HG03558 (cell line): ENCODE measurements around the gene AGPAT4.

Experiments used
- ATAC-seq: cut with Tn5 transposase; IDR thresholded peaks from one replicate; pipeline ENCODE4 v1.9.1; 2021; ENCODE audit warnings: moderate number of reproducible peaks; ENCODE audit not compliant: unreplicated experiment; ENCODE audit errors: extremely low read depth

Gene AGPAT4

GRCh38 chr6:161150136-161150535 is 123.7 kb downstream of the AGPAT4 start:
- ATAC-seq = no peak

- no peak for ATAC-seq
Observed at GRCh38 chr6:161143663-161144430, 130.0 kb downstream of the AGPAT4 start.

DNA sequence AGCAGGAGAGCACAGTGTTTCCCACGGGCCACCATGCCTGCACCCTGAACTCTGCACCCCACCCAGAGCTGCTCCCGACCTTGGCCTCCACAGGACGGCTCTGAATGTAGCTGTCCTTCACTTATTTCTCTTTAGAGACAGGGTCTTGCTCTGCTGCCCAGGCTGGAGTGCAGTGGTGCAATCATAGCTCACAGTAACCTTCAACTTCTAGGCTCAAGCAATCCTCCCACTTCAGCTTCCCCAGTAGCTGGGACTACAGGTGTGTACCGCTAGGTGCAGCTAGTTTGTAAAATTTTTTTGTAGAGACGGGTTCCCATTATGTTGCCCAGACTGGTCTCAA is 130.9 kb downstream of the AGPAT4 start:
- ATAC-seq = no peak

GRCh38 chr6:161141173-161141572 is 132.7 kb downstream of the AGPAT4 start:
- ATAC-seq = no peak

GRCh38 chr6:161140554-161140875 is 133.3 kb downstream of the AGPAT4 start:
- no peak for ATAC-seq

DNA sequence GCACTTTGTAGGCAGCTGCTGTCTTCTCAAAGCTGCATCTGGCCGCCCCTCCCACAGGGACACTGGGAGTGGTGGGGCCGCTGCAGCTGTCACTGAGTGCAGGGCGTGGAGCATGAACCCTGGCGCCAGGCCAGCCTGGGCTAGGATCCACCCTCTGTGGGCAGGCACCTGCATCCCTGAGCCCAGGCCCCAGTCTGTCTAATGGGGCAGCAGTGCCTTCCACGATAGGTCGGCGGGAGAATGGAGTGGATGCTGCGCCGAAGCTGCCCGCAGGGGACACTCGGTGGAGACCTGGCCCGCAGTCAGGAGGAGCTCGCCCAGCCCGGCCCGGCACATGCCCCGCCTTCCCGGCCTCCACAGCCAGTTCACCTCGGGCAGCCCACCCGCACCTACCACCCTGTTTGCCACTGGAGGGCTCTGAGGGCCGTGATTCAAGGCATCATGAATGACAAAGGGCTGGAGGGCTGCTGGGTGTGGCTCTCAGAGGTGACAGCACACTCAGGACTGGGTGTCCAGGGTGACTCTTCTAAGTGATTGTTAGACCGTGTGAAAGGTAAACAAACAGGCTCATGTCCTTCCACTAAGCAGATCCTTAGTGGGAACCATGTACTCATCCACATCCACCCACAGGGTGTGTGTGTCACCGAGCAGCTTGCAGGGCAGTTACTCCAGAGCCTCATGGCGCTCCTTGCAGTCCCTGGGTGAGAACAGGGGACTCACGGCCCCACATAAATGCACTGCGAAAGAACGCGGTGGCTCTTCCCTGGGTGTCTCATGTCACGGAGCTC is 133.9 kb downstream of the AGPAT4 start:
- ATAC-seq = no peak

DNA sequence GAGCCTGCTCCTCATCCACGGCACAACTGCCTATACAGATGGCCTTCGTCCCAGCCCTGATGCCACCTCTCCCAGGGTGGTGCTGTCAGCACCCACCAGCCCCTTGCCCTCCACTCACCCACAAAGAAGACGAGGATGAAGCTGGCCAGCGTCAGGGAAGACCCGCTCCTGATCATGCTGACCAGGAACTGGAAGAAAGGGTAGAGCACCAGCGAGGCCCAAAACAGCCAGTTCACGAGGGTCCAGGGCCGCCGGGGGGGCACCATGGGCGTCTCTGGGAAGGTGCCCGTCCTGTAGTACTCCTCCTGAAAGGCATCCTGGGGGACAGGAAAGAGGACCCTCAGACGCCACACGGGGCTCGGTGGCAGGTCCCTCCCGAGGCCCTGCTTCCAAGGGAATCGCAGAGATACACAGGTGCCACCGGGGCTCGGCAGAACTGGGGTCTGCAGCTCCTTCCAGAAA is 134.5 kb downstream of the AGPAT4 start:
- no peak for ATAC-seq

DNA sequence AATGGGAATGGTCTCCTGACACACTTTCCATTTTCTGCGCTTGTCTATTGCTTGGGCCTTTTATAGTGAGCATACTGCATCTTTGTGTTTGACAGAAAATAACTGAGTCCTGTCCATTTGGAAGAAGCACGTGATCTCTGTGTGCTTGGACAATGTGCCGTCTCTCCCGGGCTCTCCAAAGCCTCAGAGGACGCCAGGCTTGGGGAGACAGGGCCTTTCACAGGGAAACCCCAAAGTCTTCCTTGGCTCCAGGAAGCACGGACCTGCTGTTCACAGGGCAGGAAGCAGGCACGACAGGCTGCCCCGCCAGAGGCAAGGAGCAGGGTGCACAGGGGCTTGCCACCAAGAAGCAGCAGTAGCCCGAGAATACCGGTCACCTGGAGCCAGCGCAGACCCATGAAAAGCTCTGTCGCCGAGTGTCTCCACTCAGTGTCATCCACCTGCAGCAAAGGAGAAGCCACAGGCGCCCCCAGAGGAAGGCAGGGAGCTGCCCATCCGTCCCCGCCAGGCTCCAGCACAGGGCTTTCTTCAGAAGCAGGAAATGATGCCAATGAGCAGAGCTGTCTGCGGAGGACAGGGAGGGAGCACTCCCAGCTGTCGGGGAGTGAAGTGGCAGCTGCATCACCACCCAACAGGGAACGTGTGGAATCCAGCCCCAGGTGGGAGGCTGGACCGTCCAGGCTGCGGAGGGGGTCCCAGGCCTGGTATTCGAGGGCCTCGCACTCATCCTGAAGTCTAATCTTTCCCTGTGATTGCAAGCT is 135.1 kb downstream of the AGPAT4 start:
- ATAC-seq = no peak

DNA sequence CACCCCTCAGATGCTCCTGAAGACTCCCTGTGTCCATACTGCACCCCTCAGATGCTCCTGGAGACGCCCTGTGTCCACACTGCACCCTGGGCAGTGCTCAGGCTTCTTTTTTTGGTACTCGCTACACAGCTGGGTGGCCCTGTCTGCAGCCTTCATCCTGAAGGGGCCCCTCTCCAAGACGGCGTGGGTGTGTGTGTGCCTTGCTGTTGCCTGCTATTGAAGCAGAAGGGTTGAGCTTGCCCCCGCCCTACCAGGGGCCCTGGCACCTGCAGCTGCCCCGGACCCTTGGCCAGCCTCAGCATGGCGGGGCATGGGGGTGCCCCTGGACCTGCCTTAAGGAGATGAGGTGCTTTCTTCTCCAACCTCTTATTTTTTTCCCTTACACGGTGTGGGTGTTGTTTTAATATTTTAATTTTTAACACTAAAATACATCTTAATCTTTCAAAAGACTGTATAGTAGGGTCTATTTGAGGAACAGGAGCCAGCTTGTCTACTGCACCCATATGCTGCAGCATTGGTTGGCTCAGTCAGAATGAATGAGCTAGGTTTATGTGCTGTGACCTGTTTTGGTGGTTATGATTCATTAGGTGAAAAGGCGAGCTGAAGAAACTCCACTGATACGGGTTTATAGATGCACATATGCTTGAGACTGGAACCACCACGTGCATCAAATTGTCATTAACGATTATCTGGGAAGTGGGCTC is 135.9 kb downstream of the AGPAT4 start:
- ATAC-seq = no peak

- ATAC-seq = no peak
Observed at GRCh38 chr6:161137320-161137719, 136.5 kb downstream of the AGPAT4 start.

DNA sequence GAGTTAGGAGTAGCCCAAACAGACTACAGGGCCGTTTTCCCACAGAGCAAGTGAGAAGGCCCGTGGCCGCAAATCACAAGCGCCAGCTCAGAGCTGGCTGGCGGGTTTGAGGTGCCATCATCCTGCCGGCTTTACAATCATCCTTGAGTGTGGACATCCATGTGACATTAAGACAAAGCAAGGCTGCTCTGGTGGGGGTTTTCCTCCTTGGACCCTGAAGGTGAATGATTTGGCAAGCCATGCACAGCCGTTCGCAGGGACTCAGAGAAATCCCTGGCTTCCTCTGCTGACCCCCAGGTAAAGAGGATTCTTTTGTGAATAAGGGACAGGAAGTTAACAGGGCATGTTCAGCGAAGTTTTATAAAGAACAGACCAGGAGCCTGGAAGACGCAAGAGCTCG is 137.2 kb downstream of the AGPAT4 start:
- ATAC-seq = no peak

DNA sequence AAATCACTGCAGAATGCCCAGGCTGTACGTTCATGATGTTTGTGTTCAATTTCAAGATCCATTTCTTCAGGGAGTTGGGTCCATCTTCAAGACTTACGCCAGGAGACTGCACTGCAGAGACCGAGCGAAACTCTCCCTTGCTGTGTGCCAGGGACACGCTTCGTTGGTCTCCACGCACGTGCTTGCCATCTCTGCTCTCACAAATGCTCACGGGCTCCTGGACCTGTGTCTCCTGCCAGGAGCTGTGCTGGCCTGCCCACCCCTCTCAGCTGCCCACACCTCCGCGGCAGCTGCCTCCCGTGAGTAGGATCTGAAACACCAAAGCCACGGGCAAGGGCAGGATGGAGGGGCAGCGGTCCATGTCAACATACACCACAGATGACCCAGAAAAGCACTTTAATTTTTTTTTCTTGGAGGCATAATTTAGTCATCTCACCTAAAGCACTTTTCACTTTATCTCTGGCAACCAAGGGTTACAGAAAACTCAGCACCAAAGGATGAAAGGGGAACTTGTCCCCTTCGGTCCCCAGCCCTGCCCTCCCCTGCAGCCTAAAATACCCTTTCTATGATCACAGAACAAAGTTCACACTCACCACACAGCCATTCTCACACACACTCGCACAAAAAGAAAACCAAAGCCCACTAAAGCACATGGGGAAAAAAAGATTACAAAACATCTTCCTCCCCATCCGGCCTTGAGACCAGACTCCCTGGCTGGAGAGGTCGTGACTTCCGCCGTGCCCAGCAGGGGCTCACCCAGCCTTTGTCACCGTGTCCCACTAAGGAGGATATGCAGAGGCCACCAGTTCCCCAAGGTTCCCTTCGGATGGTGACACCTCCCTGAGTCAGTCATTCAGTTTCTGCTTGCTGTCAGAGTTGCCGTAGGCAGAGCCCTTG is 137.9 kb downstream of the AGPAT4 start:
- ATAC-seq = no peak

DNA sequence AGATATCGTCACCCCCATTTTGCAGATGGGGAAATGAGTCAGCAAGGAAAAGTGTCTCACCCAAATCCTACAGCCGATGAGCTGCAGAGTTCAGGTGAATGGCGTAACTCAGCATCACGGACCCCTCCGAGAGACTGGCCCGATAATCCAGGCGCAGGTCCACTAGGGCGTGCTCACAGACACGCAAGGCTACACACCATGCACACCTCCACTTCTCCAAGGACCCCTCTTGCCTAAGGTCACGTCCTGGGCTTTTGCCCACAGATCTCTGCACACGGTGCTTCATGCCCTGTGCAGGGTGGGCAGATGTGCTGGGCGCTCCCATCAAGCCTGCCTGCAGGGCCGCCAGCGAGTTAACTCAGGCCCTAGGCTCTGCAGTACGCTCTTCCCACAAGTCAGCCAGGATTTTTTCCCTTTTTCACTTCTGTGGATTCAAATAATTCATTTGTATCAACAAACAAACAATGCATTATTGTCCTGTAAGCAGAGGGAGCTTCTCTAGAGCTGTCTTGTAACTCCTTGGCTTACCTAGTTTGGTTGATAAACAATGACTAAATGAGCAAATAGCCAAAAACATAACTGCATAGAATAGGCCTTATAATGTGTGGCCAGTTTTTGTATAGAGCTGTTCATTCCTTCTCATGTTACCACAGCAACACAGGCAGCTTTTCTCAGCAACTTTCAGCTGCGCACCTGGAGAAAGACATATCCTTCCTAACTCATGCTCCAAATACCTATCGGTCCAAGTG is 139.1 kb downstream of the AGPAT4 start:
- ATAC-seq = no peak

GRCh38 chr6:161133963-161134362 is 139.9 kb downstream of the AGPAT4 start:
- no peak for ATAC-seq

DNA sequence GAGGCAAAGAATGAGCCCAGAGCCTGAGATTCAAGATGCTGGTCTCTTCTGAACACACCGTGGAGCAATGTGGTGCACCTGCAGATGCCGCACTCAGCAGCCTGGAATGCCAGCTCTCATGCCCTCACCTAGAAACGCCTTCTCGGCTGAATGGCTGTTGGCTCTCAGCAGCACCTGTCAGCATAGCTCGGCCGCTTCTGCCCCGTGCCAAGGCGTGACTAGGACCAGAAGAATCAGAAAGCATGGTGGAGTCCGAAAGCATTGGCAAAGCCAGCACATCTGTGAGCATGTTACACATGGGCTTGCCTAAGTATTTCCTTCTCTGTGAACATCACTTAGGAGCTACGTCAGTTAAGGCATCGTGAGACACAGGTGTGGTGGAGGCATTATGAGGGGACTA is 141.5 kb downstream of the AGPAT4 start:
- ATAC-seq = no peak

GRCh38 chr6:161130967-161131766 is 142.7 kb downstream of the AGPAT4 start:
- ATAC-seq = no peak

GRCh38 chr6:161130541-161130940 is 143.3 kb downstream of the AGPAT4 start:
- no peak for ATAC-seq

GRCh38 chr6:161128680-161129196 is 145.1 kb downstream of the AGPAT4 start:
- no peak for ATAC-seq
